Liver (tissue), 9 donors: ENCODE data around the gene RET. TPM values are rescaled to one million over a fixed set of nuclear protein-coding genes. Genes with fewer than 3 reads are reported as not detected.

Source experiments
- DNase-seq: peaks from one replicate; pipeline ENCODE4 v3.0.0-alpha.2; 2017; ENCODE audit warnings: low spot score
- H3K27ac ChIP-seq, 2 donors: one replicate each; pipeline ENCODE4 v1.7.0; 2013; ENCODE audit warnings: inconsistent platforms in 2 of 2, low read length in 2 of 2, control low read depth in 1 of 2, low read depth in 1 of 2, mild to moderate bottlenecking in 1 of 2
- H3K27me3 ChIP-seq, 4 donors: one replicate each; pipeline versions ENCODE4 v1.6.1 to v1.7.0; 2013; ENCODE audit warnings: low read length in 3 of 4, inconsistent platforms in 1 of 4, mild to moderate bottlenecking in 1 of 4, moderate library complexity in 1 of 4; ENCODE audit not compliant: control insufficient read depth in 4 of 4, insufficient read depth in 4 of 4
- H3K36me3 ChIP-seq, 4 donors: one replicate each; pipeline versions ENCODE4 v1.6.1 to v1.7.0; 2013; ENCODE audit warnings: low read length in 3 of 4, mild to moderate bottlenecking in 3 of 4, low read depth in 1 of 4, moderate library complexity in 1 of 4; ENCODE audit not compliant: control insufficient read depth in 4 of 4, insufficient read depth in 3 of 4
- H3K4me1 ChIP-seq, 4 donors: one replicate each; pipeline versions ENCODE4 v1.6.1 to v1.7.0; 2013; ENCODE audit warnings: low read length in 3 of 4, mild to moderate bottlenecking in 3 of 4, moderate library complexity in 1 of 4; ENCODE audit not compliant: control insufficient read depth in 4 of 4, insufficient read depth in 4 of 4
- H3K4me3 ChIP-seq, 3 donors: one replicate each; pipeline versions ENCODE4 v1.6.1 to v1.7.0; 2013; ENCODE audit warnings: low read length in 3 of 3, control low read depth in 1 of 3, low read depth in 1 of 3, mild to moderate bottlenecking in 1 of 3
- H3K9ac ChIP-seq, 2 donors: one replicate each; pipeline ENCODE4 v1.7.0; 2013; ENCODE audit warnings: low read length in 2 of 2, mild to moderate bottlenecking in 2 of 2, moderate library complexity in 2 of 2, control low read depth in 1 of 2, low read depth in 1 of 2
- H3K9me3 ChIP-seq, 4 donors: one replicate each; pipeline versions ENCODE4 v1.6.1 to v1.7.0; 2013; ENCODE audit warnings: low read length in 3 of 4; ENCODE audit not compliant: control insufficient read depth in 4 of 4
- ATF3 ChIP-seq: IDR thresholded peaks from 2 replicates; pipeline ENCODE4 v1.6.1; 2016; ENCODE audit warnings: antibody characterized with exemption
- CTCF ChIP-seq: fragments of 150-350 bp; IDR thresholded peaks from 2 replicates; pipeline ENCODE4 v1.5.1; 2017; ENCODE audit warnings: improper control_type of control experiment, low read depth, low read length; ENCODE audit not compliant: missing input control
- EGR1 ChIP-seq, 2 donors: IDR thresholded peaks; 2 replicates each; pipeline ENCODE4 v1.6.1; 2016 to 2018; ENCODE audit warnings: antibody characterized with exemption in 2 of 2, low read depth in 2 of 2
- GABPA ChIP-seq, 2 donors: IDR thresholded peaks in 1 of 2; conservative IDR thresholded peaks in 1 of 2; 2 replicates each; pipeline ENCODE4 v1.6.1; 2016; ENCODE audit warnings: antibody characterized with exemption in 2 of 2, mild to moderate bottlenecking in 1 of 2, moderate library complexity in 1 of 2
- HNF4A ChIP-seq, 2 donors: conservative IDR thresholded peaks; 2 replicates each; pipeline ENCODE4 v1.6.1; 2016; ENCODE audit warnings: antibody characterized with exemption in 2 of 2, mild to moderate bottlenecking in 2 of 2
- JUND ChIP-seq, 2 donors: IDR thresholded peaks; 2 replicates each; pipeline ENCODE4 v1.6.1; 2016; ENCODE audit warnings: antibody characterized with exemption in 2 of 2
- MAX ChIP-seq: IDR thresholded peaks from 2 replicates; pipeline ENCODE4 v1.6.1; 2016; ENCODE audit warnings: antibody characterized with exemption
- NR2F2 ChIP-seq: IDR thresholded peaks from 2 replicates; pipeline ENCODE4 v1.6.1; 2016; ENCODE audit warnings: antibody characterized with exemption
- REST ChIP-seq: IDR thresholded peaks from 2 replicates; pipeline ENCODE4 v1.6.1; 2016; ENCODE audit warnings: antibody characterized with exemption, mild to moderate bottlenecking
- RXRA ChIP-seq, 2 donors: IDR thresholded peaks; 2 replicates each; pipeline ENCODE4 v1.6.1; 2017 to 2018; ENCODE audit warnings: antibody characterized with exemption in 2 of 2, mild to moderate bottlenecking in 1 of 2
- TAF1 ChIP-seq: conservative IDR thresholded peaks from 2 replicates; pipeline ENCODE4 v1.6.1; 2016; ENCODE audit warnings: antibody characterized with exemption, mild to moderate bottlenecking
- whole genome bisulfite sequencing: extraction: QIAGEN DNeasy Blood & Tissue Kit; methylation state at CpG from one replicate; pipeline ENCODE4 v1.1.7; 2013; 5-methylcytosine and 5-hydroxymethylcytosine counted together
- polyA plus RNA-seq, 2 donors: library from polyadenylated mRNA; stranded (reverse) in 1 of 2; unstranded in 1 of 2; fragments of 200-250 nt in 1 of 2; fragments of >200 nt in 1 of 2; fragmentation: Nextera tagmentation in 1 of 2; extraction: Ambion mirVana in 1 of 2; gene quantifications; one replicate each; pipeline versions ENCODE4 v1.2.1 to v1.2.3, GENCODE V29; 2013 to 2015
- total RNA-seq, 2 donors: library from RNA; depleted of rRNA; stranded (reverse); fragments of >200 nt; gene quantifications; one replicate each; pipeline ENCODE4 v1.2.3, GENCODE V29; 2014
- TF ChIP-seq, protein P1 (sequence below): IDR thresholded peaks from 2 replicates; pipeline ENCODE4 v1.6.1; 2016; ENCODE audit warnings: antibody characterized with exemption
- donor health status: healthy.
- donor health status: healthy.
- donor health status: healthy.
- donor health status: healthy.
- donor health status: healthy.

RET gene
- total and polyA plus RNA-seq, 4 donors, result 0.09 to 2.5 (median 0.33) TPM; not detected in 1

GRCh38 chr10:43131256-43131655, 54.4 kb downstream of the RET start (continued):
- no peak for TF ChIP-seq RXRA (IDR thresholded peaks at IDR 0.05)
- TF ChIP-seq JUND (IDR thresholded peaks at IDR 0.05), result no peak
- no peak for TF ChIP-seq MAX
- TF ChIP-seq NR2F2, result no peak
- no peak for TF ChIP-seq EGR1 (IDR thresholded peaks at IDR 0.05; ENCODE audit: low read depth in 2 of 2)

GRCh38 chr10:43131906-43132305, 55.0 kb downstream of the RET start:
- Histone ChIP-seq H3K4me3 (no peak overlapping the region), H3K9ac (no peak overlapping the region), H3K9me3 (no peaks in the 10 kb centered on the region), H3K27ac (no peak overlapping the region), H3K36me3 (peaks cover 0 to 2% (median 0%) of the 10 kb centered on the region in 4 donors), H3K27me3 (no peaks in the 10 kb centered on the region), H3K4me1 (peaks cover 0 to 2% (median 0%) of the 10 kb centered on the region in 4 donors)
- no peak for DNase-seq
- 87% methylated on average over 6 of the region's 6 CpGs for WGBS
- no peak for TF ChIP-seq REST
- TF ChIP-seq EGR1 (IDR thresholded peaks at IDR 0.05; ENCODE audit: low read depth in 2 of 2), result no peak
- no peak for TF ChIP-seq RXRA (IDR thresholded peaks at IDR 0.05)
- no peak for TF ChIP-seq CTCF
- TF ChIP-seq, protein P1, sequence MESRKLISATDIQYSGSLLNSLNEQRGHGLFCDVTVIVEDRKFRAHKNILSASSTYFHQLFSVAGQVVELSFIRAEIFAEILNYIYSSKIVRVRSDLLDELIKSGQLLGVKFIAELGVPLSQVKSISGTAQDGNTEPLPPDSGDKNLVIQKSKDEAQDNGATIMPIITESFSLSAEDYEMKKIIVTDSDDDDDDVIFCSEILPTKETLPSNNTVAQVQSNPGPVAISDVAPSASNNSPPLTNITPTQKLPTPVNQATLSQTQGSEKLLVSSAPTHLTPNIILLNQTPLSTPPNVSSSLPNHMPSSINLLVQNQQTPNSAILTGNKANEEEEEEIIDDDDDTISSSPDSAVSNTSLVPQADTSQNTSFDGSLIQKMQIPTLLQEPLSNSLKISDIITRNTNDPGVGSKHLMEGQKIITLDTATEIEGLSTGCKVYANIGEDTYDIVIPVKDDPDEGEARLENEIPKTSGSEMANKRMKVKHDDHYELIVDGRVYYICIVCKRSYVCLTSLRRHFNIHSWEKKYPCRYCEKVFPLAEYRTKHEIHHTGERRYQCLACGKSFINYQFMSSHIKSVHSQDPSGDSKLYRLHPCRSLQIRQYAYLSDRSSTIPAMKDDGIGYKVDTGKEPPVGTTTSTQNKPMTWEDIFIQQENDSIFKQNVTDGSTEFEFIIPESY, result no peak
- TF ChIP-seq GABPA (IDR thresholded peaks at IDR 0.05 in 1 of 2, conservative IDR thresholded peaks at IDR 0.05 in 1 of 2), result no peak
- TF ChIP-seq TAF1, result no peak
- no peak for TF ChIP-seq ATF3
- no peak for TF ChIP-seq HNF4A (conservative IDR thresholded peaks at IDR 0.05)
